Activated CD4-positive, alpha-beta T cell treated with anti-CD3 and anti-CD28 coated beads, Interleukin-10, Interleukin-2, amounts not matched to agents 100 ng/mL and 50 ng/mL, durations not matched to agents 16 hours and 8 hours (primary cell): ENCODE data around the gene DENND2A.
"Not testable (repeated sequence)": the region's sequence is repeated elsewhere in the genome, so short reads cannot be mapped to it uniquely, and the experiment has no call there.

Experiments
- DNase-seq: peaks from one replicate; pipeline ENCODE4 v3.0.0-alpha.2; 2020

DENND2A gene

GRCh38 chr7:140585333-140585732 is 55.3 kb downstream of the DENND2A start:
- no peak for DNase-seq

GRCh38 chr7:140584195-140584851 is 56.3 kb downstream of the DENND2A start:
- DNase-seq: no peak

- no peak for DNase-seq
Observed at GRCh38 chr7:140581411-140581810, 59.2 kb downstream of the DENND2A start.

- no peak for DNase-seq
Observed at GRCh38 chr7:140577651-140578050, 63.0 kb downstream of the DENND2A start.

- no peak for DNase-seq
Observed at GRCh38 chr7:140576589-140576988, 64.0 kb downstream of the DENND2A start.

- DNase-seq: no peak
Observed at GRCh38 chr7:140571538-140572122, 69.0 kb downstream of the DENND2A start.

- DNase-seq: no peak
Observed at GRCh38 chr7:140570120-140570519, 70.5 kb downstream of the DENND2A start.

- DNase-seq: no peak
Observed at GRCh38 chr7:140568021-140568813, 72.4 kb downstream of the DENND2A start.

- not testable (repeated sequence) for DNase-seq
Observed at GRCh38 chr7:140566186-140566585, 74.4 kb downstream of the DENND2A start.

- not testable (repeated sequence) for DNase-seq
Observed at GRCh38 chr7:140565761-140566160, 74.9 kb downstream of the DENND2A start.

- no peak for DNase-seq
Observed at GRCh38 chr7:140564643-140565042, 76.0 kb downstream of the DENND2A start.

- DNase-seq: no peak
Observed at GRCh38 chr7:140562926-140563481, 77.6 kb downstream of the DENND2A start.

- no peak for DNase-seq
Observed at GRCh38 chr7:140559410-140559809, 81.2 kb downstream of the DENND2A start.

GRCh38 chr7:140557809-140558518 is 82.6 kb downstream of the DENND2A start:
- no peak for DNase-seq

- DNase-seq: no peak
Observed at GRCh38 chr7:140557069-140557468, 83.5 kb downstream of the DENND2A start.

GRCh38 chr7:140553236-140553635 is 87.4 kb downstream of the DENND2A start:
- not testable (repeated sequence) for DNase-seq

GRCh38 chr7:140552240-140552679 is 88.4 kb downstream of the DENND2A start:
- DNase-seq: no peak

- no peak for DNase-seq
Observed at GRCh38 chr7:140551355-140552239, 89.0 kb downstream of the DENND2A start.

GRCh38 chr7:140546947-140547346 is 93.7 kb downstream of the DENND2A start:
- no peak for DNase-seq

GRCh38 chr7:140544388-140544826 is 96.2 kb downstream of the DENND2A start:
- no peak for DNase-seq

- DNase-seq: no peak
Observed at GRCh38 chr7:140542228-140542603, 98.4 kb downstream of the DENND2A start.
